NCI-H748 (cell line): ENCODE data around the gene TBC1D1.

ENCODE experiments used
- DNase-seq: peaks from one replicate; lab custom pipeline; 2025; ENCODE audit not compliant: unreplicated experiment; lab: John Stamatoyannopoulos, UW

Gene TBC1D1

GRCh38 chr4:37890801-37891259, at the start of gene TBC1D1:
TSS of gene TBC1D1 (plus strand) at chr4:37891084. CDS start at chr4:37902096, 11,012 bp downstream.
- DNase-seq: peak; percentile 55

- no peak for DNase-seq
Measured at GRCh38 chr4:37844204-37844603, 46.7 kb upstream of the TBC1D1 start.

GRCh38 chr4:37845201-37845600, 45.7 kb upstream of the TBC1D1 start:
- DNase-seq: no peak

- DNase-seq: no peak
Measured at GRCh38 chr4:37847311-37847884, 43.5 kb upstream of the TBC1D1 start.

- no peak for DNase-seq
Measured at GRCh38 chr4:37852376-37852775, 38.5 kb upstream of the TBC1D1 start.

GRCh38 chr4:37858112-37858511, 32.8 kb upstream of the TBC1D1 start:
- DNase-seq: no peak

- DNase-seq: no peak
Measured at GRCh38 chr4:37858872-37859271, 32.0 kb upstream of the TBC1D1 start.

- DNase-seq: no peak
Measured at GRCh38 chr4:37860266-37860665, 30.6 kb upstream of the TBC1D1 start.

- no peak for DNase-seq
Measured at GRCh38 chr4:37862961-37863360, 27.9 kb upstream of the TBC1D1 start.

GRCh38 chr4:37864786-37865185, 26.1 kb upstream of the TBC1D1 start:
- no peak for DNase-seq

- DNase-seq: no peak
Measured at GRCh38 chr4:37865450-37865849, 25.4 kb upstream of the TBC1D1 start.

GRCh38 chr4:37867102-37867501, 23.8 kb upstream of the TBC1D1 start:
- no peak for DNase-seq

GRCh38 chr4:37868238-37868637, 22.6 kb upstream of the TBC1D1 start:
- DNase-seq: no peak

GRCh38 chr4:37872310-37872988, 18.4 kb upstream of the TBC1D1 start:
- no peak for DNase-seq

- no peak for DNase-seq
Measured at GRCh38 chr4:37873386-37873785, 17.5 kb upstream of the TBC1D1 start.

GRCh38 chr4:37876156-37876555, 14.7 kb upstream of the TBC1D1 start:
- DNase-seq: no peak

GRCh38 chr4:37879365-37879764, 11.5 kb upstream of the TBC1D1 start:
- no peak for DNase-seq

- no peak for DNase-seq
Measured at GRCh38 chr4:37881811-37882210, 9.1 kb upstream of the TBC1D1 start.

- DNase-seq: no peak
Measured at GRCh38 chr4:37882665-37883296, 8.1 kb upstream of the TBC1D1 start.

- no peak for DNase-seq
Measured at GRCh38 chr4:37884855-37885487, 5.9 kb upstream of the TBC1D1 start.

GRCh38 chr4:37885496-37885895, 5.4 kb upstream of the TBC1D1 start:
- no peak for DNase-seq
